B cell (primary cell): ENCODE results near the gene NR5A1. TPM values are rescaled to one million over a fixed set of nuclear protein-coding genes. Genes with fewer than 3 reads are reported as not detected.

Experiments
- ATAC-seq: fragments of 200-7000 bp; cut with Tn5 transposase; one replicate; pipeline ENCODE4 v1.10.0; 2021; ENCODE audit warnings: low read depth, mild to moderate bottlenecking, moderate number of reproducible peaks, moderate library complexity
- CTCF ChIA-PET: fragments of 350-600 bp; sonication (Branson Sonifier 250); formaldehyde crosslinking; loops from one replicate; lab custom pipeline; 2021; ENCODE audit warnings: antibody characterized with exemption, inconsistent platforms; lab: Charles Lee
- POLR2A ChIA-PET: fragments of 350-600 bp; sonication (Branson Sonifier 250); formaldehyde crosslinking; loops from one replicate; lab custom pipeline; 2021; ENCODE audit warnings: antibody characterized with exemption; lab: Charles Lee
- DNase-seq: peaks from one replicate; pipeline ENCODE4 v3.0.0; 2013
- H2AFZ ChIP-seq: 2 replicates; pipeline ENCODE4 v1.6.1; 2012; ENCODE audit warnings: mild to moderate bottlenecking, low read depth, low read length; ENCODE audit not compliant: insufficient read depth, poor library complexity, severe bottlenecking
- H3K27ac ChIP-seq, 2 donors: 1 replicate in 1 of 2; 2 replicates in 1 of 2; pipeline ENCODE4 v1.5.1; 2012 to 2013; ENCODE audit warnings: low read length in 2 of 2, mild to moderate bottlenecking in 2 of 2, moderate library complexity in 1 of 2
- H3K27me3 ChIP-seq, 4 experiments: fragments of 200-600 bp in 1 of 4; sonication (generic) in 1 of 4; replicated peaks in 1 of 4; 1 replicate in 2 of 4; 2 replicates in 2 of 4; pipeline versions ENCODE4 v1.6.1 to v1.7.0; 2013 to 2016; ENCODE audit warnings: low read length in 3 of 4, mild to moderate bottlenecking in 2 of 4, mixed read lengths in 1 of 4, moderate library complexity in 1 of 4; ENCODE audit not compliant: insufficient read depth in 4 of 4, control insufficient read depth in 3 of 4; ENCODE audit errors: control extremely low read depth in 1 of 4
- H3K36me3 ChIP-seq, 2 experiments: replicated peaks in 1 of 2; 1 replicate in 1 of 2; 2 replicates in 1 of 2; pipeline versions ENCODE4 v1.6.1 to v1.7.1; 2013; ENCODE audit warnings: low read length in 1 of 2; ENCODE audit not compliant: insufficient read depth in 2 of 2, control insufficient read depth in 1 of 2; ENCODE audit errors: control extremely low read depth in 1 of 2, extremely low read depth in 1 of 2
- H3K4me1 ChIP-seq, 2 donors: fragments of 200-600 bp in 1 of 2; sonication (generic) in 1 of 2; 1 replicate in 1 of 2; 2 replicates in 1 of 2; pipeline versions ENCODE4 v1.5.1 to v1.6.1; 2013 to 2017; ENCODE audit warnings: low read length in 2 of 2; ENCODE audit not compliant: control insufficient read depth in 2 of 2, insufficient read depth in 2 of 2
- H3K4me2 ChIP-seq: replicated peaks from 2 replicates; pipeline ENCODE3; 2012; ENCODE audit warnings: mild to moderate bottlenecking, low read depth, low read length; ENCODE audit not compliant: poor library complexity, severe bottlenecking
- H3K4me3 ChIP-seq, 5 experiments: fragments of 200-600 bp in 1 of 5; sonication (generic) in 1 of 5; 1 replicate in 3 of 5; 2 replicates in 2 of 5; pipeline versions ENCODE4 v1.5.1 to v1.7.0; 2011 to 2016; ENCODE audit warnings: low read length in 4 of 5, mild to moderate bottlenecking in 4 of 5, low read depth in 2 of 5, control low read depth in 1 of 5, moderate library complexity in 1 of 5; ENCODE audit not compliant: insufficient read depth in 1 of 5; ENCODE audit errors: control extremely low read depth in 1 of 5, extremely low read depth in 1 of 5
- H3K79me2 ChIP-seq: fragments of 200-600 bp; sonication (generic); one replicate; pipeline ENCODE4 v1.6.0; 2016; ENCODE audit warnings: low read length; ENCODE audit not compliant: control insufficient read depth, insufficient read depth
- H3K9ac ChIP-seq: fragments of 200-600 bp; sonication (generic); 2 replicates; pipeline ENCODE4 v1.6.1; 2017; ENCODE audit warnings: mild to moderate bottlenecking, low read length, moderate library complexity
- H3K9me3 ChIP-seq, 3 donors: one replicate each; pipeline versions ENCODE4 v1.6.1 to v1.7.1; 2013; ENCODE audit warnings: low read length in 2 of 3; ENCODE audit not compliant: control insufficient read depth in 2 of 3, insufficient read depth in 1 of 3; ENCODE audit errors: control extremely low read depth in 1 of 3
- H4K20me1 ChIP-seq: 2 replicates; pipeline ENCODE4 v1.6.0; 2012; ENCODE audit warnings: mild to moderate bottlenecking, low read length; ENCODE audit not compliant: insufficient read depth, control insufficient read depth, poor library complexity, severe bottlenecking
- H3K27ac Mint-ChIP-seq: one replicate; pipeline ENCODE4 v1.8.0; 2021; ENCODE audit warnings: mixed read lengths
- H3K27me3 Mint-ChIP-seq: one replicate; pipeline ENCODE4 v1.8.0; 2021; ENCODE audit warnings: mixed read lengths
- H3K4me1 Mint-ChIP-seq: one replicate; pipeline ENCODE4 v1.8.0; 2021; ENCODE audit warnings: mixed read lengths
- H3K4me3 Mint-ChIP-seq: one replicate; pipeline ENCODE4 v1.8.0; 2021; ENCODE audit warnings: mixed read lengths
- H3K9me3 Mint-ChIP-seq: one replicate; pipeline ENCODE4 v1.8.0; 2022; ENCODE audit warnings: mixed read lengths; ENCODE audit not compliant: insufficient read depth
- EZH2 ChIP-seq: IDR thresholded peaks from 2 replicates; pipeline ENCODE4 v1.6.1; 2012; ENCODE audit warnings: borderline replicate concordance, low read depth, mild to moderate bottlenecking, moderate library complexity, low read length; ENCODE audit not compliant: insufficient read depth, poor library complexity, severe bottlenecking
- WGBS: methylation state at CpG from one replicate; pipeline ENCODE4 v1.1.5; 2013; ENCODE audit warnings: missing lambda C conversion rate; ENCODE audit not compliant: insufficient coverage; 5-methylcytosine and 5-hydroxymethylcytosine counted together
- intact Hi-C: fragments of 100-400 bp; cut with micrococcal nuclease; formaldehyde crosslinking; loops from one replicate; pipeline ENCODE4 v1.10.0; 2022
- polyA plus RNA-seq: library from polyadenylated mRNA; depleted of rRNA; stranded (reverse); fragments of >200 nt; gene quantifications from 2 replicates; pipeline ENCODE4 v1.2.3, GENCODE V29; 2012
- total RNA-seq, 2 donors: library from RNA; stranded (reverse); fragments of 120-200 nt in 1 of 2; gene quantifications; 1 replicate in 1 of 2; 2 replicates in 1 of 2; pipeline versions ENCODE4 v1.2.3 to v1.2.4, GENCODE V29; 2013 to 2022
- TF ChIP-seq, protein P1 (sequence below): fragments of 200-600 bp; IDR thresholded peaks from one replicate; pipeline ENCODE4 v1.8.0; 2022; ENCODE audit warnings: antibody characterized with exemption, mild to moderate bottlenecking

Gene NR5A1
- total and polyA plus RNA-seq, 2 donors (not counting 1 experiment from before 2014, with no cell fraction given) = not detected

DNA sequence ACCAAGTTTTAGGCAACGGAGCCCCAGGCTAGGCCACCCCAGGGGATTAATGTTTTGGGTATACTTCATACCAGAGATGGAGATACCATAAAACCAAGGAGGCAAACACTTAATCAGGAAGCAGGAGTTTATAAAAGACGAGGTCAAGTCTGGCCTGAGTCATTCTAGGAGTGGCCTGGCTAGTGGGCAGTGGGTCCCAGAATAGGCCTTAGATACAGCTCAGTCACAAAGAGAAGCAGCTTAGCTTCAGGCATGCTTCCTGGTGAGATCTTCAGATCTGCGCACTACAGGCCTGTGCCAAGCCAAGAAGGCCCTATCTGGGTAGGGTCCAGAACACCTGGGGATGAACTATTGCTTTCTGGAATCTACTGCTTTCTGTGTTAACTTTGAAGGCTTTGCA lies 20.6 kb upstream of the NR5A1 start:
- Histone ChIP-seq H2AFZ (no peak overlapping the region), H3K27me3 (no peaks in the 10 kb centered on the region), H4K20me1 (no peaks in the 10 kb centered on the region), H3K4me1 (no peaks in the 10 kb centered on the region), H3K4me3 (no peak overlapping the region), H3K9me3 (no peaks in the 10 kb centered on the region), H3K4me2 (no peak overlapping the region), H3K9ac (no peak overlapping the region), H3K79me2 (no peaks in the 10 kb centered on the region), H3K27ac (no peak overlapping the region), H3K36me3 (no peaks in the 10 kb centered on the region)
- CTCF ChIA-PET = interaction anchor here (3.8 kb wide), 1 partner anchor 10 kb away, joined by 13 read pairs; no protein-coding TSS in a partner anchor
- H3K27me3 Mint-ChIP-seq = no peaks in the 10 kb centered on the region
- TF ChIP-seq, protein P1, sequence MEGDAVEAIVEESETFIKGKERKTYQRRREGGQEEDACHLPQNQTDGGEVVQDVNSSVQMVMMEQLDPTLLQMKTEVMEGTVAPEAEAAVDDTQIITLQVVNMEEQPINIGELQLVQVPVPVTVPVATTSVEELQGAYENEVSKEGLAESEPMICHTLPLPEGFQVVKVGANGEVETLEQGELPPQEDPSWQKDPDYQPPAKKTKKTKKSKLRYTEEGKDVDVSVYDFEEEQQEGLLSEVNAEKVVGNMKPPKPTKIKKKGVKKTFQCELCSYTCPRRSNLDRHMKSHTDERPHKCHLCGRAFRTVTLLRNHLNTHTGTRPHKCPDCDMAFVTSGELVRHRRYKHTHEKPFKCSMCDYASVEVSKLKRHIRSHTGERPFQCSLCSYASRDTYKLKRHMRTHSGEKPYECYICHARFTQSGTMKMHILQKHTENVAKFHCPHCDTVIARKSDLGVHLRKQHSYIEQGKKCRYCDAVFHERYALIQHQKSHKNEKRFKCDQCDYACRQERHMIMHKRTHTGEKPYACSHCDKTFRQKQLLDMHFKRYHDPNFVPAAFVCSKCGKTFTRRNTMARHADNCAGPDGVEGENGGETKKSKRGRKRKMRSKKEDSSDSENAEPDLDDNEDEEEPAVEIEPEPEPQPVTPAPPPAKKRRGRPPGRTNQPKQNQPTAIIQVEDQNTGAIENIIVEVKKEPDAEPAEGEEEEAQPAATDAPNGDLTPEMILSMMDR = no peak
- no peak for TF ChIP-seq EZH2
- ATAC-seq (no peak), DNase-seq (no peak)
- intact Hi-C loops = no loop called here
- no peaks in the 10 kb centered on the region for H3K9me3 Mint-ChIP-seq
- no peak overlapping the region for H3K27ac Mint-ChIP-seq
- H3K4me3 Mint-ChIP-seq = no peak overlapping the region
- WGBS = 89% methylated on average over 2 of the region's 3 CpGs
- no peaks in the 10 kb centered on the region for H3K4me1 Mint-ChIP-seq
- POLR2A ChIA-PET = no interaction called here

DNA sequence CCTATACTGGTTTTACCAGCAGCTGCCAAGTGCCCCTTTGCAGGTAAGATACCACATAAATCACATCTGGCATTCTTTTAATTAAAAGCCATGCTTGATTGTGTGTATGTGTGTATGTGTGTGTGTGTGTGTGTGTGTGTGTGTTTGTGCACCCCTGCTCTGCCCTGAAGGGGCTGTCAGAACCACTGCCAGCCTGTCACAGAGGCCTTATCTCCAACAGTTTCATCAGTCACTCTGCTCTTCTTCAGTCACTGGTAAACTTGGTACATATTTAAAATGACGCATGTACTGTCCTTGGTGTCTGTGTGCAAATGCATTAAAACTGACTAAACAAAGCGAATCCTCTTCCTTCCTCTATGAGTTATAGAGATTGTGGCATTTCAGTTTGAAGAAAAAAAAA lies 19.0 kb upstream of the NR5A1 start:
- Mint-ChIP-seq H3K4me3 (no peak overlapping the region), H3K27ac (no peak overlapping the region), H3K4me1 (no peaks in the 10 kb centered on the region), H3K27me3 (no peaks in the 10 kb centered on the region), H3K9me3 (no peaks in the 10 kb centered on the region)
- no peaks in the 10 kb centered on the region for H3K9me3 ChIP-seq
- no peaks in the 10 kb centered on the region for H3K36me3 ChIP-seq
- no peak for DNase-seq
- H3K27me3 ChIP-seq = no peaks in the 10 kb centered on the region
- H2AFZ ChIP-seq = no peak overlapping the region
- TF ChIP-seq, protein P1 = no peak
- TF ChIP-seq EZH2 = no peak
- no peak overlapping the region for H3K4me2 ChIP-seq
- ChIA-PET CTCF (interaction anchor here (1.7 to 3.8 kb wide), 2 partner anchors 9 to 11 kb away, joined by 4 to 13 read pairs; no protein-coding TSS in a partner anchor), POLR2A (no interaction called here)
- intact Hi-C loops = no loop called here
- no peak overlapping the region for H3K4me3 ChIP-seq
- H3K27ac ChIP-seq = no peak overlapping the region
- H3K79me2 ChIP-seq = no peaks in the 10 kb centered on the region
- no peak overlapping the region for H3K9ac ChIP-seq
- WGBS = no CpG with 5 or more reads among the region's 2 CpGs
- ATAC-seq = no peak
- no peaks in the 10 kb centered on the region for H4K20me1 ChIP-seq
- H3K4me1 ChIP-seq = no peaks in the 10 kb centered on the region
